Kidney glomerular epithelial cell (primary cell): ENCODE measurements around the gene FBLN1.
"Not testable (repeated sequence)": the region's sequence is repeated elsewhere in the genome, so short reads cannot be mapped to it uniquely, and the experiment has no call there.

Experiments used
- DNase-seq: peaks from one replicate; lab custom pipeline; 2025; lab: John Stamatoyannopoulos, UW

Gene FBLN1

GRCh38 chr22:45612940-45613339 lies 110.3 kb downstream of the FBLN1 start:
- DNase-seq = no peak

DNA sequence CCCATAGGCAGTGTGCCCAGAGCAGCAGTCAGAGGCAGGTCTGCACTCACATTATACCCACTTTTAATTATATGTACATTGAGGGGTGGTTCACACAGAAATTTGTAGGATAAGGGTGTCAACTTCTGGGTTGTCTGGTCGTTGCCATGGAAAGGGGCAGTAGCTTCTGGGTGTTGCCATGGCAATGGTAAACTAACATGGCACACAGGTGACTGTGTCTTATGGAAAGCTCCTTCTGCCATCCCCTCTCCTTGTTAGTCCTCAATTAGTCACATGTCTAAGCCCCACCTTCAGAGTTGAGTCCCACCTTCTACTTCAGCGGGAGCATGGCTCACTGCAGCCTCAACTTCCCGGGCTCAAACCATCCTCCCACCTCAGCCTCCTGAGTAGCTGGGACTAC lies 112.7 kb downstream of the FBLN1 start:
- DNase-seq = no peak

- no peak for DNase-seq
Observed at GRCh38 chr22:45616432-45616831, 113.7 kb downstream of the FBLN1 start.

- DNase-seq = no peak
Observed at GRCh38 chr22:45617948-45618347, 115.3 kb downstream of the FBLN1 start.

DNA sequence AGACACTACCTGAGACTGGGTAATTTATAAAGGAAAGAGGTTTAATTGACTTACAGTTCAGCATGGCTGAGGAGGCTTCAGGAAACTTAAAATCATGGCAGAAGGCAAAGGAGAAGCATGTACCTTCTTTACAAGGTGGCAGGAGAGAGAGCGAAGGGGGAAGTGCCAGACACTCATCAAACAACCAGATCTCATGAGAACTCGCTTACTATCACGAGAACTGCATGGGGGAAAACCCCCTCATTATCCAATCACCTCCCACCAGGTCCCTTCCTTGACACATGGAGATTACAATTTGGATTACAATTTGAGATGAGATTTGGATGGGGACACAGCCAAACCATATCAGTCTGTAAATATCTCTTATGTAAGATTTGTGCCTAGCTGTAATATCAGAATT lies 118.0 kb downstream of the FBLN1 start:
- DNase-seq = no peak

- DNase-seq = no peak
Observed at GRCh38 chr22:45621836-45622600, 119.3 kb downstream of the FBLN1 start.

DNA sequence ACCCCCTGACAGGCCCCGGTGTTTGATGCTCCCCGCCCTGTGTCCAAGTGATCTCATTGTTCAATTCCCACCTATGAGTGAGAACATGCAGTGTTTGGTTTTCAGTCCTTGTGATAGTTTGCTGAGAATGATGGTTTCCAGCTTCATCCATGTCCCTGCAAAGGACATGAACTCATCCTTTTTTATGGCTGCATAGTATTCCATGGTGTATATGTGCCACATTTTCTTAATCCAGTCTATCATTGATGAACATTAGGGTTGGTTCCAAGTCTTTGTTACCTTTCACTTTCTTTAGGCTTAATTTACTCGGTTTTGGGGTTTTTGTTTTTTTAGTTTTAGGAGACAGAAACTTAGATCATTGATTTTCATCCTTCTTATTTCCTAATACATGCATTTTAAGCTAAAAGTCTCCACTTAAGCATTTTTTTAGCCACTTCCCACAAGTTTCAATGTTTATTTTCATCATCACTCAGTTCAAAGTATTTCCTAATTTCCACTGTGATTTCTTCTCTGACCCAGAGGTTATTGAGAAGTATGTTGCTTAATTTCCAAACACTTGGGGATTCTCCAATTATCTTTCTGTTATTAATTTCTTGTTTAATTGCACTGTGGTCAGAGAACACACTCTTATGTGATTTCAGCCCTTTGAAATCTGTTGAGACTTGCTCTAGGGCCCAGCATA lies 120.9 kb downstream of the FBLN1 start:
- DNase-seq = not testable (repeated sequence)

DNA sequence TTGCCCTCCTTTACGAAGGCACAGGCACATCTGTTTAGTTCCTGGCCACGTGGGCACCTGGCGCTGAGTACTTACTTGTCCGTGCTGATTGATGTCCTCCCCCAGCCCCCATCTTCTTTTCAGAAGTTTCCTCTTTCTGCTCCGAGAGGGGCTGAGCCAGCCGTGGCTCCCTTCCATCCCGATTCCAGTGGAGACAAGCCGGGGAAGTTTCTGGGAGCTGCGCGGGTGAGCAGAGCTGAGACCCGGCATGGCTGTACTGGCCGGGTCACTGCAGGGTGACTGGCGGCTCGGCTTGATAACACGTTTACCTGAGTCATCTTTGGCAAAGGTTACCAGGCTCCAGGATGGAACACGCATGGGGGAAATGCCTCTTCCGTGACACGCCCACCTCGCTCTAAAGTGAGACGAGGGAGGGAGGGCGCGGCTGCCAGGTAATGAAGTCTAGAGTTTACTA lies 123.5 kb downstream of the FBLN1 start:
- peak; percentile 27 for DNase-seq

GRCh38 chr22:45627489-45628233 lies 125.0 kb downstream of the FBLN1 start:
- DNase-seq = no peak

- DNase-seq = no peak
Observed at GRCh38 chr22:45628515-45628914, 125.8 kb downstream of the FBLN1 start.

GRCh38 chr22:45629469-45630089 lies 126.9 kb downstream of the FBLN1 start:
- no peak for DNase-seq

DNA sequence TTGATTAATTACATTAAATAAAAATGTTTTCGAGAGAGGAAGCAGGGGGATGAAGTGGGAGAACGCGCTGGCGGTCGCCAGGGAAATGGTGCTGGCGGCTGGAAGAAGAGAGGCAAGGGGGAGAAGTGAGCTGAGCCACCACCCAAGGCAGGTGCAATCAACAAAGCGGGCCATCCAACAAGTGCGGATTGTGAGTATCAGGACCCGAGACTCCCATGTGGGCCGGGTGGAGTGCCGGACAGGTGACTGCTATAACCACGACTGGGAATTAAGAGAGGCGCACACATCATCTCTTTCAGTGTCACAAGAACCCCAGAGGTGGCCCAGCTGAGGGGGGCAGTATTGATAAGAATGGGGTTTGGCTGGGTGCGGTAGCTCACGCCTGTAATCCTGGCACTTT lies 127.8 kb downstream of the FBLN1 start:
- DNase-seq = no peak

GRCh38 chr22:45631140-45631840 lies 128.6 kb downstream of the FBLN1 start:
- DNase-seq = no peak

DNA sequence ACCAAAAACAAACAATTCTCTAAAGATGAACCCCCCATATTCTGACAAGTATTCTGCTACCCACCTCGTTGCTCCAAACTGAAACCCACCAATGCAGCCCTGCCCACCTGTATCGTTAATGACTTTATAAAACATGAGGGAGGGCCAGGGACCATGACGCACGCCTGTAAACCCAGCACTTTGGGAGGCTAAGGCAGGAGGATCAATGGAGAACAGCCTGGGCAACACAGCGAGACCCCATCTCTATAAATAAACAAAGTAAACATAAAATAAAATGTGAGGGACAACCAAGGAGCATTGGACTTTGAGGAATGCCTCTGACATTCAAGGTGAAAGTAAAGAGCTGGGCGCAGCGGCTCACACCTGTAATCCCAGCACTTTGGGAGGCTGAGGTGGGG lies 129.2 kb downstream of the FBLN1 start:
- no peak for DNase-seq

- DNase-seq = peak; percentile 64
Observed at GRCh38 chr22:45632791-45633515, 130.3 kb downstream of the FBLN1 start.

GRCh38 chr22:45636683-45637082 lies 134.0 kb downstream of the FBLN1 start:
- no peak for DNase-seq

DNA sequence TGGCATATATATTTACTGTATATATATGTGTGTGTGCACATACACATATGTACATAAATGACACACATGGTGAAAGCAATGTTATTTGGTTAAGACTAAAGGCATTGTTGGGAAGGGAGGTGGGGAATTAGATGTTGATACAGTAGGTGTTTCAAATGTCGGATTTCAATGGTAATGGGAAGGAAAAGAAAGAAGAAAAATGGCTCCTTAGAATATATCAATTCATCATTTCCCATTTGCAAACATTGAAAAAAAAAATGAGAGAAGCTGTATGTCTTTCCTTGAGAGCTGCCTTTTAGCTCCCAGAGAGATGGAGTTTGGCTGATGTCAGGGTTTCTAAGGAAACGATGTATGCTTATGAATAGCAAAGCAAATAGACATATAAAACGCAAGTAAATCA lies 135.5 kb downstream of the FBLN1 start:
- no peak for DNase-seq

DNA sequence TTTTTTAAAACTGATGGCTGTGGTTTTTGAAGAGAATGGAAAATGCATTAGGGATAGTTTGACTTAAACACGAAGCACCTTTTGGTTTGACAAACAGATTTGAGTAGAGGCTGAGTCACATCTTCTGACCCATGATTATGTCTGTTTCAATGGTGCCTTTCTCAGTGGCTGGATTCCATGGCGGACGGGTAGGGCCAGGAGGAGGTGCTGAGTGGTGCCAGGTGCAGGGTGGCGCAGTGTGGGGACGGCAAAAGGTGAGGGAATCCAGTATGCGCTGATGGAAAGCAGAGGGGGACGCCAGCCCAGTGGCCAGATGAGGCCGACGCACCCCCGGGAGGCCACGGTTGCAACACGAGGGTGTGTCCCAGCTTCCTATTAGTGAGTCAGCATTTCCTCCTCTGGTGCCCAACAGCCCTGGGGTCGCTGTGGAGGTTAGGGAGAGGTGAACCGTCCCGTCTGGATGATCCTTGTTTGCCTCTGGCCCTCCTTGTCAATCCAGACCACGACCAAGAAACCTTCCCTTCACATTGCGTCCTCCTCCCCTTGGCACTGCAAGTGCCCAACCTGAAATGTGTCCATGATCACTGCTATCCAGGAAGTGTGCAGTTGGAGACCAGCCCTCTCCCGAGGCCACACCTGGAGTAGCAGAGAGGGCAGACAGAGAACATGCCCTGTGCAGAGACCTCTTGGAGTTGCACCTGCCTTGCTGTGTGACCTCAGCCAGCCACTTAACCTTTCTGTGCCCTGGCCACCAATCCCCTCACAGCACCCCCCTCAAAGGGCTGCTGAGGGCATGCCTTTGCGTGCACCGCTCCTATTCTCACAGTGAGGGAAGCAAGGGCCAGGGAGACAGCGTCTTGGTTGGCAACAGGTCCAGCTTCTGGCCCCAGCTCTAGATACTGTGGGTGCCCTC lies 136.4 kb downstream of the FBLN1 start:
- DNase-seq = no peak

- DNase-seq = no peak
Observed at GRCh38 chr22:45639747-45640102, 137.0 kb downstream of the FBLN1 start.

GRCh38 chr22:45640291-45640940 lies 137.7 kb downstream of the FBLN1 start:
- DNase-seq = no peak
